Measurements from ENCODE around the gene TAS2R8.

DNA sequence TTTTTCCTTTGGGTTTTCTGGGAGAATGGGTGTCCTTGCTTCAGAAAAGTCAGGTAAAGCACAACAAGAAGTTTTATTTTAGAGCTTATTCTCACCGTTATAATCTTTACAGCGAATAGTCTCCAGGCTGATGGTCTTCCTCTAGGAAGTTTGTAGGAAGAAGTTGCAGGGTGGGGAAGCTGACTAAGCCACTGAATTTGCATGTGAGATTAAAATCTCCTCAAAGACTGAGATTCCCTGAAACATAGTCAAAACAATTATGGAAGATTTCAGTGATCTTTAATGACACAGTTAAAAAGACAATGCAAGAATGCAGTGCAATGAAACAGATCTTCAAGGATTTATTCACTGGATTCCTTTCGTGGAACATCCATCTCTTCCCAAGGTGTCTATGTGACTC, 17.9 kb upstream of the TAS2R8 start:
- TF ChIP-seq, protein P1, sequence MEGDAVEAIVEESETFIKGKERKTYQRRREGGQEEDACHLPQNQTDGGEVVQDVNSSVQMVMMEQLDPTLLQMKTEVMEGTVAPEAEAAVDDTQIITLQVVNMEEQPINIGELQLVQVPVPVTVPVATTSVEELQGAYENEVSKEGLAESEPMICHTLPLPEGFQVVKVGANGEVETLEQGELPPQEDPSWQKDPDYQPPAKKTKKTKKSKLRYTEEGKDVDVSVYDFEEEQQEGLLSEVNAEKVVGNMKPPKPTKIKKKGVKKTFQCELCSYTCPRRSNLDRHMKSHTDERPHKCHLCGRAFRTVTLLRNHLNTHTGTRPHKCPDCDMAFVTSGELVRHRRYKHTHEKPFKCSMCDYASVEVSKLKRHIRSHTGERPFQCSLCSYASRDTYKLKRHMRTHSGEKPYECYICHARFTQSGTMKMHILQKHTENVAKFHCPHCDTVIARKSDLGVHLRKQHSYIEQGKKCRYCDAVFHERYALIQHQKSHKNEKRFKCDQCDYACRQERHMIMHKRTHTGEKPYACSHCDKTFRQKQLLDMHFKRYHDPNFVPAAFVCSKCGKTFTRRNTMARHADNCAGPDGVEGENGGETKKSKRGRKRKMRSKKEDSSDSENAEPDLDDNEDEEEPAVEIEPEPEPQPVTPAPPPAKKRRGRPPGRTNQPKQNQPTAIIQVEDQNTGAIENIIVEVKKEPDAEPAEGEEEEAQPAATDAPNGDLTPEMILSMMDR (IDR thresholded peaks at IDR 0.05) = no peak
- TF ChIP-seq POLR2A (IDR thresholded peaks at IDR 0.05) = no peak

Data from thyroid gland (tissue), 4 donors.